H1 (cell line): ENCODE measurements around the gene TENT4A. TPM values are rescaled to one million over a fixed set of nuclear protein-coding genes. Genes with fewer than 3 reads are reported as not detected.

Experiments used
- CTCF ChIA-PET: fragments of 300-600 bp; sonication (Branson Sonifier 250); formaldehyde crosslinking; loops from one replicate; lab custom pipeline; 2021; ENCODE audit not compliant: partially characterized antibody; lab: Charles Lee
- POLR2A ChIA-PET: fragments of 300-600 bp; sonication (Branson Sonifier 250); formaldehyde crosslinking; loops from one replicate; lab custom pipeline; 2021; ENCODE audit warnings: inconsistent platforms; ENCODE audit not compliant: partially characterized antibody; lab: Charles Lee
- DNase-seq, 2 experiments: peaks; one replicate each; pipeline versions ENCODE4 v3.0.0 to v3.0.0-alpha.2; 2010 to 2022; ENCODE audit warnings: low spot score in 2 of 2, low read depth in 1 of 2, mixed read lengths in 1 of 2
- FAIRE-seq: peaks from 2 replicates; lab custom pipeline; 2011; peaks lifted over from hg19 to GRCh38; lab: Jason Lieb, UNC
- H2AFZ ChIP-seq: 2 replicates; pipeline ENCODE4 v1.8.1; 2012; ENCODE audit warnings: low read length, inconsistent platforms
- H2AK5ac ChIP-seq: 2 replicates; pipeline ENCODE4 v1.6.1; 2013; ENCODE audit warnings: low read depth, low read length
- H2BK120ac ChIP-seq: replicated peaks from 2 replicates; pipeline ENCODE3; 2013; ENCODE audit warnings: low read depth, low read length, inconsistent platforms
- H2BK12ac ChIP-seq: 2 replicates; pipeline ENCODE4 v1.6.1; 2013; ENCODE audit warnings: low read depth, low read length
- H2BK15ac ChIP-seq: 2 replicates; pipeline ENCODE4 v1.6.1; 2013; ENCODE audit warnings: low read length
- H2BK20ac ChIP-seq: 2 replicates; pipeline ENCODE4 v1.6.1; 2013; ENCODE audit warnings: low read length
- H2BK5ac ChIP-seq: 2 replicates; pipeline ENCODE4 v1.6.1; 2013; ENCODE audit warnings: low read depth, low read length
- H3K14ac ChIP-seq: 2 replicates; pipeline ENCODE4 v1.6.1; 2013; ENCODE audit warnings: inconsistent platforms; ENCODE audit not compliant: insufficient read length
- H3K18ac ChIP-seq: 2 replicates; pipeline ENCODE4 v1.6.1; 2013; ENCODE audit warnings: low read length; ENCODE audit errors: extremely low read depth
- H3K23ac ChIP-seq: 2 replicates; pipeline ENCODE4 v1.6.1; 2013; ENCODE audit warnings: inconsistent platforms; ENCODE audit not compliant: insufficient read length
- H3K23me2 ChIP-seq: 2 replicates; pipeline ENCODE4 v1.6.1; 2013; ENCODE audit warnings: low read depth, low read length
- H3K27ac ChIP-seq: 2 replicates; pipeline ENCODE4 v1.6.1; 2011; ENCODE audit warnings: low read depth, low read length, inconsistent platforms
- H3K27me3 ChIP-seq, 4 experiments: replicated peaks in 1 of 4; 1 replicate in 1 of 4; 2 replicates in 3 of 4; pipeline versions ENCODE4 v1.6.1 to v1.8.1; 2011 to 2013; ENCODE audit warnings: low read length in 3 of 4, mild to moderate bottlenecking in 3 of 4, inconsistent platforms in 2 of 4, mixed read lengths in 2 of 4, moderate library complexity in 1 of 4; ENCODE audit not compliant: control insufficient read depth in 3 of 4, insufficient read depth in 3 of 4; ENCODE audit errors: extremely low read depth in 1 of 4
- H3K36me3 ChIP-seq, 4 experiments: 2 replicates each; pipeline versions ENCODE4 v1.6.1 to v1.8.1; 2011 to 2013; ENCODE audit warnings: mild to moderate bottlenecking in 4 of 4, low read length in 3 of 4, moderate library complexity in 2 of 4, control low read depth in 1 of 4, inconsistent platforms in 1 of 4; ENCODE audit not compliant: insufficient read depth in 4 of 4, control insufficient read depth in 2 of 4
- H3K4ac ChIP-seq: replicated peaks from 2 replicates; pipeline ENCODE3; 2013; ENCODE audit warnings: low read length, low read depth, mixed read lengths, inconsistent platforms; ENCODE audit not compliant: insufficient read length
- H3K4me1 ChIP-seq, 4 experiments: replicated peaks in 1 of 4; 1 replicate in 1 of 4; 2 replicates in 3 of 4; pipeline versions ENCODE4 v1.6.1 to v1.8.1; 2011 to 2013; ENCODE audit warnings: low read length in 3 of 4, inconsistent platforms in 2 of 4, mixed read lengths in 1 of 4; ENCODE audit not compliant: insufficient read depth in 4 of 4, control insufficient read depth in 3 of 4
- H3K4me2 ChIP-seq, 2 experiments: 2 replicates each; pipeline versions ENCODE4 v1.6.1 to v1.8.1; 2011 to 2013; ENCODE audit warnings: low read depth in 2 of 2, low read length in 2 of 2, control low read depth in 1 of 2, inconsistent platforms in 1 of 2, mild to moderate bottlenecking in 1 of 2; ENCODE audit not compliant: insufficient read depth in 1 of 2
- H3K4me3 ChIP-seq, 4 experiments: fragments of 200-600, 300-600 bp in 1 of 4; sonication (generic), shearing (Covaris generic), sonication (Bioruptor Twin) in 1 of 4; 2 replicates each; pipeline versions ENCODE4 v1.5.1 to v1.8.1; 2011 to 2016; ENCODE audit warnings: low read length in 4 of 4, low read depth in 3 of 4, control low read depth in 2 of 4, inconsistent platforms in 2 of 4, mild to moderate bottlenecking in 2 of 4, mixed read lengths in 1 of 4, moderate library complexity in 1 of 4; ENCODE audit not compliant: insufficient read depth in 2 of 4; ENCODE audit errors: extremely low read depth in 1 of 4
- H3K56ac ChIP-seq: replicated peaks from 2 replicates; pipeline ENCODE3; 2013; ENCODE audit warnings: low read depth, mild to moderate bottlenecking, mixed read lengths, low read length, inconsistent platforms; ENCODE audit not compliant: insufficient read length
- H3K79me1 ChIP-seq: 2 replicates; pipeline ENCODE4 v1.6.1; 2013; ENCODE audit warnings: low read depth, low read length, control low read depth
- H3K79me2 ChIP-seq, 2 experiments: 2 replicates each; pipeline versions ENCODE4 v1.6.1 to v1.8.1; 2012 to 2013; ENCODE audit warnings: low read length in 2 of 2, mild to moderate bottlenecking in 2 of 2, inconsistent platforms in 1 of 2; ENCODE audit not compliant: insufficient read depth in 2 of 2, control insufficient read depth in 1 of 2
- H3K9ac ChIP-seq, 4 experiments: replicated peaks in 1 of 4; 1 replicate in 1 of 4; 2 replicates in 3 of 4; pipeline versions ENCODE4 v1.6.1 to v1.8.1; 2011 to 2013; ENCODE audit warnings: low read depth in 3 of 4, low read length in 3 of 4, control low read depth in 2 of 4, mild to moderate bottlenecking in 2 of 4, moderate library complexity in 2 of 4, inconsistent platforms in 1 of 4; ENCODE audit errors: extremely low read depth in 1 of 4
- H3K9me3 ChIP-seq, 2 experiments: 2 replicates each; pipeline versions ENCODE4 v1.6.1 to v1.8.1; 2012 to 2013; ENCODE audit warnings: mild to moderate bottlenecking in 2 of 2, moderate library complexity in 2 of 2, control low read depth in 1 of 2, inconsistent platforms in 1 of 2, low read depth in 1 of 2, low read length in 1 of 2, mixed read lengths in 1 of 2; ENCODE audit not compliant: insufficient read depth in 2 of 2
- H4K20me1 ChIP-seq, 2 experiments: replicated peaks in 1 of 2; 2 replicates each; pipeline versions ENCODE3 to v1.8.1; 2011 to 2013; ENCODE audit warnings: inconsistent platforms in 2 of 2, low read length in 2 of 2, mild to moderate bottlenecking in 1 of 2; ENCODE audit not compliant: insufficient read depth in 2 of 2, control insufficient read depth in 1 of 2
- H4K5ac ChIP-seq: 2 replicates; pipeline ENCODE4 v1.6.1; 2013; ENCODE audit warnings: low read length, low read depth, mixed read lengths, inconsistent platforms; ENCODE audit not compliant: insufficient read length
- H4K8ac ChIP-seq: 2 replicates; pipeline ENCODE4 v1.8.0; 2013; ENCODE audit warnings: mild to moderate bottlenecking, moderate library complexity, low read length, inconsistent platforms; ENCODE audit not compliant: insufficient read depth; ENCODE audit errors: extremely low read depth
- H4K91ac ChIP-seq: replicated peaks from 2 replicates; pipeline ENCODE3; 2013; ENCODE audit warnings: low read length, mixed read lengths, inconsistent platforms; ENCODE audit not compliant: insufficient read length
- BCL11A ChIP-seq, 2 experiments: IDR thresholded peaks; one replicate each; pipeline ENCODE4 v1.6.1; 2011; ENCODE audit warnings: low read depth in 2 of 2, low read length in 2 of 2, mild to moderate bottlenecking in 2 of 2
- CTCF ChIP-seq, 3 experiments: IDR thresholded peaks; 1 replicate in 2 of 3; 2 replicates in 1 of 3; pipeline versions ENCODE4 v1.5.1 to v1.6.1; 2011; ENCODE audit warnings: low read length in 3 of 3, mild to moderate bottlenecking in 3 of 3, inconsistent platforms in 2 of 3, low read depth in 1 of 3, moderate library complexity in 1 of 3; ENCODE audit not compliant: insufficient read depth in 1 of 3; ENCODE audit errors: control extremely low read depth in 1 of 3
- GABPA ChIP-seq: IDR thresholded peaks from 2 replicates; pipeline ENCODE4 v1.6.1; 2011; ENCODE audit warnings: mild to moderate bottlenecking, low read length, moderate library complexity, borderline replicate concordance; ENCODE audit not compliant: insufficient read depth
- NRF1 ChIP-seq: IDR thresholded peaks from 2 replicates; pipeline ENCODE4 v1.6.1; 2011; ENCODE audit warnings: mild to moderate bottlenecking, low read depth, low read length, improper control_type of control experiment
- POU5F1 ChIP-seq: IDR thresholded peaks from 2 replicates; pipeline ENCODE4 v1.6.1; 2011; ENCODE audit warnings: low read depth, mild to moderate bottlenecking, low read length, moderate library complexity
- RAD21 ChIP-seq, 2 experiments: IDR thresholded peaks in 1 of 2; conservative IDR thresholded peaks in 1 of 2; 2 replicates each; pipeline ENCODE4 v1.6.1; 2011; ENCODE audit warnings: low read depth in 2 of 2, low read length in 2 of 2, improper control_type of control experiment in 1 of 2, inconsistent platforms in 1 of 2, mild to moderate bottlenecking in 1 of 2, moderate library complexity in 1 of 2
- SP1 ChIP-seq: IDR thresholded peaks from 2 replicates; pipeline ENCODE4 v1.6.1; 2011; ENCODE audit warnings: low read depth, low read length
- WGBS, 2 experiments: shearing (Covaris generic) in 1 of 2; methylation state at CpG; one replicate each; pipeline versions ENCODE4 v1.1.6 to v1.1.7; 2013 to 2015; ENCODE audit warnings: low lambda C conversion rate in 2 of 2, mixed read lengths in 2 of 2, inconsistent platforms in 1 of 2, low coverage in 1 of 2, missing lambda C conversion rate in 1 of 2; ENCODE audit not compliant: insufficient replicate concordance in 2 of 2, insufficient coverage in 1 of 2, insufficient read length in 1 of 2; ENCODE audit errors: extremely low coverage in 1 of 2, missing lambda C conversion rate in 1 of 2; 5-methylcytosine and 5-hydroxymethylcytosine counted together
- polyA plus RNA-seq, 7 experiments: library from polyadenylated mRNA; depleted of rRNA in 3 of 7; stranded (reverse) in 5 of 7; unstranded in 2 of 7; fragments of >200 nt in 5 of 7; fragments of 200-250 nt in 2 of 7; gene quantifications; 1 replicate in 5 of 7; 2 replicates in 1 of 7; 4 replicates in 1 of 7; pipeline versions ENCODE4 v1.2.1 to v1.2.3, GENCODE V29; 2011 to 2013; ENCODE audit warnings: missing spikeins in 2 of 7, mixed read lengths in 2 of 7
- total RNA-seq: library from RNA; stranded (reverse); fragmentation: NEBNext Ultra II Directional; extraction: Animal tissue kit (Norgen Biotek cat#: 25700); gene quantifications from 2 replicates; pipeline ENCODE4 v1.2.1, GENCODE V29; 2021

Gene TENT4A
- total and polyA plus RNA-seq, 2 of the 8 experiments (the other 6 are each of a cell fraction or from before 2014, with no cell fraction given) = 8.9 to 25.1 TPM

GRCh38 chr5:6768590-6769230 is 55.5 kb downstream of the TENT4A start:
- Histone ChIP-seq H2AFZ (no peak overlapping the region), H2BK20ac (no peak overlapping the region), H3K18ac (no peak overlapping the region), H2BK12ac (no peak overlapping the region), H3K14ac (no peak overlapping the region), H4K5ac (no peak overlapping the region), H3K27me3 (no peaks in the 10 kb centered on the region), H3K9ac (no peak overlapping the region), H3K4ac (no peak overlapping the region), H4K8ac (no peak overlapping the region), H2AK5ac (no peak overlapping the region), H3K9me3 (no peaks in the 10 kb centered on the region), H3K4me2 (no peak overlapping the region), H3K36me3 (no peaks in the 10 kb centered on the region), H3K23ac (no peak overlapping the region), H3K27ac (no peak overlapping the region), H4K91ac (no peak overlapping the region), H4K20me1 (no peaks in the 10 kb centered on the region), H3K4me1 (peaks cover 0 to 2% (median 1%) of the 10 kb centered on the region in 4 experiments; a peak in 2 of 7 replicates), H3K79me1 (no peaks in the 10 kb centered on the region), H3K56ac (no peak overlapping the region), H3K79me2 (no peaks in the 10 kb centered on the region), H2BK5ac (no peak overlapping the region), H2BK15ac (no peak overlapping the region), H3K23me2 (peaks cover 2% of the 10 kb centered on the region; the same call in 1 of the 2 replicates), H3K4me3 (no peak overlapping the region), H2BK120ac (no peak overlapping the region)
- POLR2A ChIA-PET = interaction anchor here (1.2 kb wide), 1 partner anchor 39 kb away, joined by 3 read pairs; no protein-coding TSS in a partner anchor
- WGBS, 2 experiments = 87% methylated on average over 12 of the region's 12 CpGs; no CpG with 5 or more reads in 1 of the 2 experiments
- CTCF ChIA-PET = interaction anchor here (0.6 to 8.4 kb wide), 11 partner anchors 10 to 1088 kb away, joined by 3 to 97 read pairs (median 6); no protein-coding TSS in a partner anchor
- FAIRE-seq (no peak), DNase-seq (no peak)
- no peak for TF ChIP-seq GABPA
- no peak for TF ChIP-seq BCL11A (IDR thresholded peaks at IDR 0.05; ENCODE audit: low read depth in 2 of 2, low read length in 2 of 2)
- TF ChIP-seq CTCF (IDR thresholded peaks at IDR 0.05; ENCODE audit: control extremely low read depth in 1 of 3, insufficient read depth in 1 of 3, low read depth in 1 of 3, low read length in 3 of 3) = peak in 2 of 3 experiments; percentile 18 to 37; a peak in 3 of 4 replicates
- no peak for TF ChIP-seq NRF1
- no peak for TF ChIP-seq SP1
- no peak for TF ChIP-seq POU5F1
- peak; percentile 19 to 39; a peak in 3 of 4 replicates for TF ChIP-seq RAD21 (IDR thresholded peaks at IDR 0.05 in 1 of 2, conservative IDR thresholded peaks at IDR 0.05 in 1 of 2; ENCODE audit: low read depth in 2 of 2, low read length in 2 of 2)
